ENCODE measurements around the gene KRT33A. TPM values are rescaled to one million over a fixed set of nuclear protein-coding genes. Genes with fewer than 3 reads are reported as not detected.

The KRT33A gene
- total RNA-seq, 1 donor from 2014 or later, result not detected

- DNase-seq (ENCODE audit: low spot score), result no peak
- Mint-ChIP-seq H3K27ac (ENCODE audit: unreplicated experiment) (no peak overlapping the region), H3K27me3 (ENCODE audit: low read depth) (peaks cover 2% of the 10 kb centered on the region), H3K36me3 (ENCODE audit: low read depth) (no peaks in the 10 kb centered on the region), H3K4me3 (ENCODE audit: unreplicated experiment) (no peak overlapping the region), H3K4me1 (ENCODE audit: low read depth) (no peaks in the 10 kb centered on the region), H3K9me3 (ENCODE audit: low read depth) (no peaks in the 10 kb centered on the region)
- TF ChIP-seq, protein P1, sequence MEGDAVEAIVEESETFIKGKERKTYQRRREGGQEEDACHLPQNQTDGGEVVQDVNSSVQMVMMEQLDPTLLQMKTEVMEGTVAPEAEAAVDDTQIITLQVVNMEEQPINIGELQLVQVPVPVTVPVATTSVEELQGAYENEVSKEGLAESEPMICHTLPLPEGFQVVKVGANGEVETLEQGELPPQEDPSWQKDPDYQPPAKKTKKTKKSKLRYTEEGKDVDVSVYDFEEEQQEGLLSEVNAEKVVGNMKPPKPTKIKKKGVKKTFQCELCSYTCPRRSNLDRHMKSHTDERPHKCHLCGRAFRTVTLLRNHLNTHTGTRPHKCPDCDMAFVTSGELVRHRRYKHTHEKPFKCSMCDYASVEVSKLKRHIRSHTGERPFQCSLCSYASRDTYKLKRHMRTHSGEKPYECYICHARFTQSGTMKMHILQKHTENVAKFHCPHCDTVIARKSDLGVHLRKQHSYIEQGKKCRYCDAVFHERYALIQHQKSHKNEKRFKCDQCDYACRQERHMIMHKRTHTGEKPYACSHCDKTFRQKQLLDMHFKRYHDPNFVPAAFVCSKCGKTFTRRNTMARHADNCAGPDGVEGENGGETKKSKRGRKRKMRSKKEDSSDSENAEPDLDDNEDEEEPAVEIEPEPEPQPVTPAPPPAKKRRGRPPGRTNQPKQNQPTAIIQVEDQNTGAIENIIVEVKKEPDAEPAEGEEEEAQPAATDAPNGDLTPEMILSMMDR (IDR thresholded peaks at IDR 0.05), result no peak
Observed at GRCh38 chr17:41393826-41394225, 43.2 kb upstream of the KRT33A start.

GRCh38 chr17:41393294-41393693 is 42.7 kb upstream of the KRT33A start:
- no peak overlapping the region for H3K27ac Mint-ChIP-seq (ENCODE audit: unreplicated experiment)
- no peak for DNase-seq (ENCODE audit: low spot score)
- TF ChIP-seq, protein P1 (IDR thresholded peaks at IDR 0.05), result no peak
- H3K4me1 Mint-ChIP-seq (ENCODE audit: low read depth), result no peaks in the 10 kb centered on the region
- no peaks in the 10 kb centered on the region for H3K36me3 Mint-ChIP-seq (ENCODE audit: low read depth)
- no peak overlapping the region for H3K4me3 Mint-ChIP-seq (ENCODE audit: unreplicated experiment)
- H3K9me3 Mint-ChIP-seq (ENCODE audit: low read depth), result no peaks in the 10 kb centered on the region
- peaks cover 2% of the 10 kb centered on the region for H3K27me3 Mint-ChIP-seq (ENCODE audit: low read depth)

DNA sequence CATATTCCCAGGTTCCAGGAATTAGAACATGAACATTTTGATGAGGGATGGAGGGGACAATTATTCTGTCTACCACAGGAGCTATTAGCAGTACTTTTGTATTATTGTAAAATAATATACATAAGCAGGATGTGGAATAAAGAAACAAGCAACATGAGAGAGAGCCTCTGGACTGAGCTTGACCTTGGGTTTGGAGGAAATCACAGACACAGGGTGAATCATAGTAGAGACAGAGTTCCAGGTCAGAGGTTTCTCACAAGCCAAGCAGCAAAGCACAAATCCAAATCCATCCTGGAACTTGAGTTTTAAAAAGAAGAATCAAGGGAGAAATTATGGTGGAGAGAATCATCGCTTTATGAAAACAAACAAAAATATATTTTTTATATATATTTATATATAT is 41.6 kb upstream of the KRT33A start:
- Mint-ChIP-seq H3K27ac (ENCODE audit: unreplicated experiment) (no peak overlapping the region), H3K9me3 (ENCODE audit: low read depth) (no peaks in the 10 kb centered on the region), H3K36me3 (ENCODE audit: low read depth) (no peaks in the 10 kb centered on the region), H3K4me1 (ENCODE audit: low read depth) (no peaks in the 10 kb centered on the region), H3K27me3 (ENCODE audit: low read depth) (peaks cover 2% of the 10 kb centered on the region), H3K4me3 (ENCODE audit: unreplicated experiment) (no peak overlapping the region)
- TF ChIP-seq, protein P1 (IDR thresholded peaks at IDR 0.05), result no peak
- DNase-seq (ENCODE audit: low spot score), result no peak

DNA sequence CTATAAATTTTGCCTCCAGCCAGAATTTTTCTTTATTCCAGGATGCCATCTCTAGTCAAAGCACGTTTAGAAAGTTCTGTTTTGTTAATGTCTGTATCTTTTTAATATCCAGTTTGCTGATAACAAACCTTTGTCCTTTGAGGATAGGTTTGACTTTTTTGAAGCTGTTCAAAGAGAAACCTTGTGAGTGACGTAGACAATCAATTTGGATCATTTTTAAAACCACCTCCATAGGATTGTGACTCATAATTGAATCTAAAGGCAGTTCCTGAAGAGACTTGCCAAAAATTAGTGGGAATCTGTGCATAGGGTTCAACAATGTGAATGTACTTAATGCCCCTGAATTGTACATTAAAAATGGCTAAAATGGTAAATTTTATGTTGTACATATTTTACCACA is 40.9 kb upstream of the KRT33A start:
- Mint-ChIP-seq H3K36me3 (ENCODE audit: low read depth) (peaks cover 2% of the 10 kb centered on the region), H3K4me3 (ENCODE audit: unreplicated experiment) (no peak overlapping the region)

DNA sequence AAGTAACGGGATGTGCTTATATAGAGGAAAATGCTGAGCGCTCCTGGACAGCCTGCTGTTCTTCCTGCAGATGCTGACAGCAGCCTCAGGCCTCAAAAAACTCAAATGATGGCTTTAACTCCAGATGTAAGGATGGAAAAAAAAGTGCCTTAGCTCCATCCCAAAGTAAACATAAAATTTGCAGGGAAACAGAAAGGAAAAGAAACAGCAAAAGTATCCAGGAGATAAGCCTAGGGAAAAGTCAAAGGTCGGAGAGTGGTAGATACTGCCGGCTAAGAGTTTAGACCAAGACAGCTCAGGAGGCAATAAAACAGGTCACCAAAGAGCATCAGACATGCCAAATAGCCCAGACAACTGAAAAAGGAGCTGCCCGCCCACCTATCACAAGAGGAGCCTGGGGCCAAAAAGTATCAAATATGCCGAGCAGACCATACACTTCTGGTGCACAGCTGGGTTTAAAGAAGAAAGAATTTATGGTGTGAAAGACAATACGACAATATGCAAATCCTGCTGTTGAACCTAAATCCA is 39.8 kb upstream of the KRT33A start:
- no peak overlapping the region for H3K27ac Mint-ChIP-seq (ENCODE audit: unreplicated experiment)
- TF ChIP-seq, protein P1 (IDR thresholded peaks at IDR 0.05), result no peak
- H3K4me3 Mint-ChIP-seq (ENCODE audit: unreplicated experiment), result no peak overlapping the region
- H3K36me3 Mint-ChIP-seq (ENCODE audit: low read depth), result peaks cover 2% of the 10 kb centered on the region
- H3K27me3 Mint-ChIP-seq (ENCODE audit: low read depth), result no peaks in the 10 kb centered on the region
- no peaks in the 10 kb centered on the region for H3K4me1 Mint-ChIP-seq (ENCODE audit: low read depth)
- peaks cover 7% of the 10 kb centered on the region for H3K9me3 Mint-ChIP-seq (ENCODE audit: low read depth)
- no peak for DNase-seq (ENCODE audit: low spot score)

More for the DNA sequence above, 40.9 kb upstream of the KRT33A start:
- Mint-ChIP-seq H3K4me1 (ENCODE audit: low read depth) (no peaks in the 10 kb centered on the region), H3K9me3 (ENCODE audit: low read depth) (peaks cover 3% of the 10 kb centered on the region), H3K27ac (ENCODE audit: unreplicated experiment) (no peak overlapping the region), H3K27me3 (ENCODE audit: low read depth) (no peaks in the 10 kb centered on the region)
- TF ChIP-seq, protein P1 (IDR thresholded peaks at IDR 0.05), result no peak
- DNase-seq (ENCODE audit: low spot score), result no peak
